ENCODE results near the gene SDF4. TPM values are rescaled to one million over a fixed set of nuclear protein-coding genes. Genes with fewer than 3 reads are reported as not detected.

SDF4 gene
- total and polyA plus RNA-seq, 2 of the 8 experiments (the other 6 are each of a cell fraction or from before 2014, with no cell fraction given): 45.5 to 75.6 TPM

DNA sequence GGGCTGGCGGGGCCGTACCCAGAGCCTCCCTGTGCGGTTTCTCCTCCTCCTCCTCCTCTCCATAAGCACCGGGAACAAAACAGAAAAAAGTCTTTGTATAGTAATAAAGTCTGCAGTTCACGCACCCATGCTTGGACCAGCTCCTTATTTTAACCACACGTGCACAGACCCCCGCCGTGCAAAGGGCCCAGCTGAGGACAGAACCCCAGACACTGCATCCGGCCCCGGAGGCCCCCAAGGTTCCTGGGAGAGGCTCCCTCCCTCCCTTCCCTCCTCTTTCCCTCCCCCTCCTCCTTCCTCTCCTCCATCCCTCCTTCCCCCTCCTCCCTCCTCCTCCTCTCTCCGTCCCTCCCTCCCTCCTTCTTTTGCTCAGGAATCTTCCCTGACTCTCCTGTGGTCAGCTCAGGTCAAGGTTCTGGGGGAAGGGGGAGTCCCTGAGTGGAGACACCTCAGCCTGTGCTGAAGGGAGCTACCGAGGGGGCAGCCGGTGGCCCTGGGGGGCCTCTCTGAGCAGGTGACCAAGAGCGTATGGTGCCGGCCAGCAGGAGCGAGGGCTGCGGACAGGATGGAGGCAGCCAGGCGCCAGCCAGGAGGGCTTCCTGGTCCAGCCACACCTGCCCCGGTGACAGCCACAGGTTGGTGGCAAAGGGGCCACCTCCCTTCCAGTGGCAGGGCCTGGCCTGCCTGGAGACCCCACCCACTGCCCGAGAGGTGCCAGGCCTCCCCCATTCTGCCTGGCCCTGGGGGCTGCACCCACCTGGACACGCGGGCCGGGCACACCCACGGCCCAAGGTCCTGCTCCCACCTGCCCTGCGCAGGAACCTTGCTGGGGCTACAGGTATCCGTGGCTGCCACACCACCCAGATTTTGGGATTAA, 61.3 kb downstream of the SDF4 start (continued):
- no peak for TF ChIP-seq SAP30 (IDR thresholded peaks at IDR 0.05; ENCODE audit: insufficient read depth, insufficient replicate concordance, low read length)
- TF ChIP-seq, protein P1, sequence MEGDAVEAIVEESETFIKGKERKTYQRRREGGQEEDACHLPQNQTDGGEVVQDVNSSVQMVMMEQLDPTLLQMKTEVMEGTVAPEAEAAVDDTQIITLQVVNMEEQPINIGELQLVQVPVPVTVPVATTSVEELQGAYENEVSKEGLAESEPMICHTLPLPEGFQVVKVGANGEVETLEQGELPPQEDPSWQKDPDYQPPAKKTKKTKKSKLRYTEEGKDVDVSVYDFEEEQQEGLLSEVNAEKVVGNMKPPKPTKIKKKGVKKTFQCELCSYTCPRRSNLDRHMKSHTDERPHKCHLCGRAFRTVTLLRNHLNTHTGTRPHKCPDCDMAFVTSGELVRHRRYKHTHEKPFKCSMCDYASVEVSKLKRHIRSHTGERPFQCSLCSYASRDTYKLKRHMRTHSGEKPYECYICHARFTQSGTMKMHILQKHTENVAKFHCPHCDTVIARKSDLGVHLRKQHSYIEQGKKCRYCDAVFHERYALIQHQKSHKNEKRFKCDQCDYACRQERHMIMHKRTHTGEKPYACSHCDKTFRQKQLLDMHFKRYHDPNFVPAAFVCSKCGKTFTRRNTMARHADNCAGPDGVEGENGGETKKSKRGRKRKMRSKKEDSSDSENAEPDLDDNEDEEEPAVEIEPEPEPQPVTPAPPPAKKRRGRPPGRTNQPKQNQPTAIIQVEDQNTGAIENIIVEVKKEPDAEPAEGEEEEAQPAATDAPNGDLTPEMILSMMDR (IDR thresholded peaks at IDR 0.05; ENCODE audit: control extremely low read depth in 1 of 3, insufficient read depth in 1 of 3, low read depth in 1 of 3, low read length in 3 of 3): no peak
- TF ChIP-seq TAF7 (optimal IDR thresholded peaks at IDR 0.05; ENCODE audit: borderline replicate concordance, low read depth, low read length): no peak
- TF ChIP-seq RXRA (IDR thresholded peaks at IDR 0.05; ENCODE audit: insufficient read depth, low read depth, low read length): no peak
- TF ChIP-seq SP2 (IDR thresholded peaks at IDR 0.05; ENCODE audit: low read length): no peak
- no peak for TF ChIP-seq ZNF274 (IDR thresholded peaks at IDR 0.05; ENCODE audit: borderline replicate concordance, extremely low read depth, low read length)
- TF ChIP-seq EP300 (IDR thresholded peaks at IDR 0.05; ENCODE audit: borderline replicate concordance in 1 of 2, low read depth in 2 of 2, low read length in 2 of 2): no peak

All from H1 (cell line).